ENCODE measurements around the gene PER3. TPM values are rescaled to one million over a fixed set of nuclear protein-coding genes. Genes with fewer than 3 reads are reported as not detected.

Gene PER3
- total and polyA plus RNA-seq, 9 of the 15 experiments (the other 6 are each of a cell fraction or from before 2014, with no cell fraction given): 11.9 to 22.5 (median 14.6) TPM

DNA sequence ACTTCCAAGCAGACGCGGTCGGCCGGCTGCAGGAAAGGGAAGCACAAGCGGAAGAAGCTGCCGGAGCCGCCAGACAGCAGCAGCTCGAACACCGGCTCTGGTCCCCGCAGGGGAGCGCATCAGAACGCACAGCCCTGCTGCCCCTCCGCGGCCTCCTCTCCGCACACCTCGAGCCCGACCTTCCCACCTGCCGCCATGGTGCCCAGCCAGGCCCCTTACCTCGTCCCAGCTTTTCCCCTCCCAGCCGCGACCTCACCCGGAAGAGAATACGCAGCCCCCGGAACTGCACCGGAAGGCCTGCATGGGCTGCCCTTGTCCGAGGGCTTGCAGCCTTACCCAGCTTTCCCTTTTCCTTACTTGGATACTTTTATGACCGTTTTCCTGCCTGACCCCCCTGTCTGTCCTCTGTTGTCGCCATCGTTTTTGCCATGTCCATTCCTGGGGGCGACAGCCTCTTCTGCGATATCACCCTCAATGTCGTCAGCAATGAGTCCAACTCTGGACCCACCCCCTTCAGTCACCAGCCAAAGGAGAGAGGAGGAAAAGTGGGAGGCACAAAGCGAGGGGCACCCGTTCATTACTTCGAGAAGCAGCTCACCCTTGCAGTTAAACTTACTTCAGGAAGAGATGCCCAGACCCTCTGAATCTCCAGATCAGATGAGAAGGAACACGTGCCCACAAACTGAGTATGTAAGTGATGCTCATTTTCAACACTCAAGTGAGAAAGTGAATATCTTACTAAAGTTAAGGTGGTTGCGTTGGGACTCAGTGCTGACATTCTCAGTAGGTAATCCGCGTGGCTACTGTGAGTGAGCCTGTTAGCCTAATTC, 43.2 kb downstream of the PER3 start (continued):
- TF ChIP-seq, protein P1, sequence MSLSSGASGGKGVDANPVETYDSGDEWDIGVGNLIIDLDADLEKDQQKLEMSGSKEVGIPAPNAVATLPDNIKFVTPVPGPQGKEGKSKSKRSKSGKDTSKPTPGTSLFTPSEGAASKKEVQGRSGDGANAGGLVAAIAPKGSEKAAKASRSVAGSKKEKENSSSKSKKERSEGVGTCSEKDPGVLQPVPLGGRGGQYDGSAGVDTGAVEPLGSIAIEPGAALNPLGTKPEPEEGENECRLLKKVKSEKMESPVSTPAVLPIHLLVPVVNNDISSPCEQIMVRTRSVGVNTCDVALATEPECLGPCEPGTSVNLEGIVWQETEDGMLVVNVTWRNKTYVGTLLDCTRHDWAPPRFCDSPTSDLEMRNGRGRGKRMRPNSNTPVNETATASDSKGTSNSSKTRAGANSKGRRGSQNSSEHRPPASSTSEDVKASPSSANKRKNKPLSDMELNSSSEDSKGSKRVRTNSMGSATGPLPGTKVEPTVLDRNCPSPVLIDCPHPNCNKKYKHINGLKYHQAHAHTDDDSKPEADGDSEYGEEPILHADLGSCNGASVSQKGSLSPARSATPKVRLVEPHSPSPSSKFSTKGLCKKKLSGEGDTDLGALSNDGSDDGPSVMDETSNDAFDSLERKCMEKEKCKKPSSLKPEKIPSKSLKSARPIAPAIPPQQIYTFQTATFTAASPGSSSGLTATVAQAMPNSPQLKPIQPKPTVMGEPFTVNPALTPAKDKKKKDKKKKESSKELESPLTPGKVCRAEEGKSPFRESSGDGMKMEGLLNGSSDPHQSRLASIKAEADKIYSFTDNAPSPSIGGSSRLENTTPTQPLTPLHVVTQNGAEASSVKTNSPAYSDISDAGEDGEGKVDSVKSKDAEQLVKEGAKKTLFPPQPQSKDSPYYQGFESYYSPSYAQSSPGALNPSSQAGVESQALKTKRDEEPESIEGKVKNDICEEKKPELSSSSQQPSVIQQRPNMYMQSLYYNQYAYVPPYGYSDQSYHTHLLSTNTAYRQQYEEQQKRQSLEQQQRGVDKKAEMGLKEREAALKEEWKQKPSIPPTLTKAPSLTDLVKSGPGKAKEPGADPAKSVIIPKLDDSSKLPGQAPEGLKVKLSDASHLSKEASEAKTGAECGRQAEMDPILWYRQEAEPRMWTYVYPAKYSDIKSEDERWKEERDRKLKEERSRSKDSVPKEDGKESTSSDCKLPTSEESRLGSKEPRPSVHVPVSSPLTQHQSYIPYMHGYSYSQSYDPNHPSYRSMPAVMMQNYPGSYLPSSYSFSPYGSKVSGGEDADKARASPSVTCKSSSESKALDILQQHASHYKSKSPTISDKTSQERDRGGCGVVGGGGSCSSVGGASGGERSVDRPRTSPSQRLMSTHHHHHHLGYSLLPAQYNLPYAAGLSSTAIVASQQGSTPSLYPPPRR (CRISPR knock-in tag; IDR thresholded peaks at IDR 0.05; ENCODE audit: borderline replicate concordance): no peak
- no peak for TF ChIP-seq ZNF140 (CRISPR knock-in tag; IDR thresholded peaks at IDR 0.05)
- peak; percentile 75 to 81 for TF ChIP-seq FOXK2 (conservative IDR thresholded peaks at IDR 0.05 in 1 of 2, IDR thresholded peaks at IDR 0.05 in 1 of 2; ENCODE audit: low read depth in 2 of 2)
- TF ChIP-seq KLF1 (tag; IDR thresholded peaks at IDR 0.05): no peak
- peak; percentile 63; the same call in 1 of the 2 replicates for TF ChIP-seq DMBX1 (CRISPR knock-in tag; IDR thresholded peaks at IDR 0.05; ENCODE audit: borderline replicate concordance)
- no peak for TF ChIP-seq GATA2 (CRISPR knock-in tag; IDR thresholded peaks at IDR 0.05)
- no peak for TF ChIP-seq NR2F6 (CRISPR knock-in tag; IDR thresholded peaks at IDR 0.05)
- TF ChIP-seq ARID2 (IDR thresholded peaks at IDR 0.05): no peak
- no peak for TF ChIP-seq ZNF124 (CRISPR knock-in tag; IDR thresholded peaks at IDR 0.05)
- TF ChIP-seq SUPT5H (IDR thresholded peaks at IDR 0.05): peak; percentile 87
- TF ChIP-seq EGR1 (conservative IDR thresholded peaks at IDR 0.05): peak; percentile 50
- no peak for TF ChIP-seq RBM39 (optimal IDR thresholded peaks at IDR 0.05; ENCODE audit: low read depth, low read length)
- TF ChIP-seq CREB1 (IDR thresholded peaks at IDR 0.05): peak; percentile 59
- TF ChIP-seq CREB1 (CRISPR knock-in tag; IDR thresholded peaks at IDR 0.05): 0 out of 2 replicates have a peak, but pooled peaks have one; percentile 21
- TF ChIP-seq, protein P2, sequence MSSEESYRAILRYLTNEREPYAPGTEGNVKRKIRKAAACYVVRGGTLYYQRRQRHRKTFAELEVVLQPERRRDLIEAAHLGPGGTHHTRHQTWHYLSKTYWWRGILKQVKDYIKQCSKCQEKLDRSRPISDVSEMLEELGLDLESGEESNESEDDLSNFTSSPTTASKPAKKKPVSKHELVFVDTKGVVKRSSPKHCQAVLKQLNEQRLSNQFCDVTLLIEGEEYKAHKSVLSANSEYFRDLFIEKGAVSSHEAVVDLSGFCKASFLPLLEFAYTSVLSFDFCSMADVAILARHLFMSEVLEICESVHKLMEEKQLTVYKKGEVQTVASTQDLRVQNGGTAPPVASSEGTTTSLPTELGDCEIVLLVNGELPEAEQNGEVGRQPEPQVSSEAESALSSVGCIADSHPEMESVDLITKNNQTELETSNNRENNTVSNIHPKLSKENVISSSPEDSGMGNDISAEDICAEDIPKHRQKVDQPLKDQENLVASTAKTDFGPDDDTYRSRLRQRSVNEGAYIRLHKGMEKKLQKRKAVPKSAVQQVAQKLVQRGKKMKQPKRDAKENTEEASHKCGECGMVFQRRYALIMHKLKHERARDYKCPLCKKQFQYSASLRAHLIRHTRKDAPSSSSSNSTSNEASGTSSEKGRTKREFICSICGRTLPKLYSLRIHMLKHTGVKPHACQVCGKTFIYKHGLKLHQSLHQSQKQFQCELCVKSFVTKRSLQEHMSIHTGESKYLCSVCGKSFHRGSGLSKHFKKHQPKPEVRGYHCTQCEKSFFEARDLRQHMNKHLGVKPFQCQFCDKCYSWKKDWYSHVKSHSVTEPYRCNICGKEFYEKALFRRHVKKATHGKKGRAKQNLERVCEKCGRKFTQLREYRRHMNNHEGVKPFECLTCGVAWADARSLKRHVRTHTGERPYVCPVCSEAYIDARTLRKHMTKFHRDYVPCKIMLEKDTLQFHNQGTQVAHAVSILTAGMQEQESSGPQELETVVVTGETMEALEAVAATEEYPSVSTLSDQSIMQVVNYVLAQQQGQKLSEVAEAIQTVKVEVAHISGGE (CRISPR knock-in tag; IDR thresholded peaks at IDR 0.05): peak in 2 of 3 experiments; percentile 65 to 88; a peak in 4 of 6 replicates
- TF ChIP-seq ZNF830 (CRISPR knock-in tag; IDR thresholded peaks at IDR 0.05): no peak
- TF ChIP-seq ZNF75A (CRISPR knock-in tag; IDR thresholded peaks at IDR 0.05): no peak
- TF ChIP-seq L3MBTL2 (IDR thresholded peaks at IDR 0.05): peak; percentile 68
- TF ChIP-seq CBX5 (IDR thresholded peaks at IDR 0.05; ENCODE audit: borderline replicate concordance, low read depth): no peak
- TF ChIP-seq, protein P3, sequence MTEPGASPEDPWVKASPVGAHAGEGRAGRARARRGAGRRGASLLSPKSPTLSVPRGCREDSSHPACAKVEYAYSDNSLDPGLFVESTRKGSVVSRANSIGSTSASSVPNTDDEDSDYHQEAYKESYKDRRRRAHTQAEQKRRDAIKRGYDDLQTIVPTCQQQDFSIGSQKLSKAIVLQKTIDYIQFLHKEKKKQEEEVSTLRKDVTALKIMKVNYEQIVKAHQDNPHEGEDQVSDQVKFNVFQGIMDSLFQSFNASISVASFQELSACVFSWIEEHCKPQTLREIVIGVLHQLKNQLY (CRISPR knock-in tag; conservative IDR thresholded peaks at IDR 0.05): no peak

Measured in K562 (cell line).